GM21447 (cell line): ENCODE measurements around the gene RGS7.
"Not testable (repeated sequence)": the region's sequence is repeated elsewhere in the genome, so short reads cannot be mapped to it uniquely, and the experiment has no call there.

ENCODE experiments used
- ATAC-seq: cut with Tn5 transposase; IDR thresholded peaks from one replicate; pipeline ENCODE4 v1.9.1; 2021; ENCODE audit not compliant: unreplicated experiment

The RGS7 gene

DNA sequence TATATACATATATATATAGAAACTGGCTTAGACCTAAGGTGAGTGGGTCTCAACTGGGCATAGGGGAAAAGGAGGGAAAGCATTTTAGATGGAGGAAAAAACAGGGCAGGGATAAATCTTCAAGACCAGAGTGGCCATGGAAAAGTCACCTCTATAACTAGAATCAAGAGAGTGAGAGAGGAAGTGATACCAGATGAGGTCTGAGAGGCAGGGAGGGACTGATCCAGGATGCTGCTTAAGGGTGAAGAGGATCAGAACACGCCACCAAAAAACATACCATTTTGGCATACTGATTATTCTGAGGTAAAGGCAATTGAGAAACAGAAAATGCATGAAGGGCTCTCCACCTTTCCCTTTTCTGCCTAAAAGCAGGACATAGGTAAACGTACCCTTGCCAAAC lies 268.9 kb downstream of the RGS7 start:
- ATAC-seq, result not testable (repeated sequence)

DNA sequence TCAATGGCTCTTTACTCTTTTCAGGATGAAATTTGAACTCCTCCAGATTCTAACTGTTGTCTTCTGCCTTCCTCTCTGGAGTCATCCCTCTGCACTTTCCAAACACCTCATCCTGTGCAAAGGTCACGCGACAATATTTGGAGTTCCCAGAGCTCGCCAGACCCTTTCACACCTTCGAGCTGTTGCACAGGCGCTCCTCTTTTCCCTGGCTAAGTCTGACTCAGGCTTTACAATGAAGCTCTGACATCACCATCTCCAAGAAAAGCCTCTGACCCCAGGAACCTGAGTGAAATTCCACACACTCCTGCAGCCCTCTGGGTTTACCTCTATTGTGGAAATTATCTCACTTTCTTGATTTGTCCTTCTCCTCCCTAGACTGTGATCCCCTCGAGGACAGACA lies 270.3 kb downstream of the RGS7 start:
- no peak for ATAC-seq

DNA sequence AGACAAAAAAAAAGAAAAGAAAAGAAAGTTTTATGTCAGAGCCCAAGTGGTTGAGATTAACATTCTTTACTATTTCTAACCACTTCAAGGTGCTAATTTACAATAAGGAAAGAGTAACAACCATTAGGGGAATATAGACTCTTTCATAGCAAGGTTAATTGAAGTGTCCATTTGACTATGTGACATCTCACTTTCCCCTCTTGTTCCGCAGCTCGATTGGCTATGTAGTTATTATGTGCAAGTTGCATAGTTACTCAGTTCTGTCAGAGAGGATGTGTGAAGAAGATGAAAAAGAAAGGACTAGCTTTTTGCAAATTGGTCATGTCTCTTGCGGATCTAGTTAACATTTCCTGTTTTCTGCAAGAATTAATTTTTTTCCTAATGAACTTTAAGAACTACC lies 273.7 kb downstream of the RGS7 start:
- no peak for ATAC-seq

DNA sequence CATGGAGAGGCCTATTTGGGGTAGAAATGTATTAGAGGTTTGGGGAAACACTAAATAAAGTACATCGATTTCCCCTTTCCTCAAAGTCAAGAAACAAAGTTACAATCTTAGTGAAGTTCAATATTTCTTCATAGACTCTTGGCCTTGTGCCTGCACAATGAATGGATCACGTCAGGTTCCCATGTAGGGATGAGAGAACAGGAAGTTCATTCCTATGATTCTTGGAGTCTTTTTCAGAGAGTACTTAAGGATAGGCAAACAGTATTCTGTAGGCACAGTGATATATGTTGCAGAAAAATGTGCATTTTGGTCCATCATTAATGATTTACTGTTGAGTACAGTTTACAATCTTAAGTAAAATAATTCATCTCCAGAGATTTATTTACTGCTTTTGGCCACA lies 275.5 kb downstream of the RGS7 start:
- ATAC-seq, result no peak

DNA sequence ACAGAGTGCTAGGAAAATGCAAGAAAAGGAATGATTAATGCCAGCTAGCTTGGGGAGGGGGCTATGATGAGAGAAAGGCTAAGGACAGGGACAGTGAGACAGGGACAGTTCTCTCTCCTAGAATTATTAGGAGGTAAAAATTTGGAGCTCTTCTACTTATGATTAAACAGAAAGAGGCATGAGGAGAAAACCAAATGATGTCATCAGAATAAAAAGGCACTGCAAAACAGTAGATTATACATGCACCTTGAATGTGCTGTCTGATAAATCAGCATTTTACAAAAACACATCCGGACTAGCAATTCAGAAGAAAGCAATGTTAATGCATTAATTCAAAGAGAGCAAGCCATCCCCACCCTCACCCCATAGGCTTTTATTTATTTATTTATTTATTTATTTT lies 277.5 kb downstream of the RGS7 start:
- ATAC-seq, result no peak

DNA sequence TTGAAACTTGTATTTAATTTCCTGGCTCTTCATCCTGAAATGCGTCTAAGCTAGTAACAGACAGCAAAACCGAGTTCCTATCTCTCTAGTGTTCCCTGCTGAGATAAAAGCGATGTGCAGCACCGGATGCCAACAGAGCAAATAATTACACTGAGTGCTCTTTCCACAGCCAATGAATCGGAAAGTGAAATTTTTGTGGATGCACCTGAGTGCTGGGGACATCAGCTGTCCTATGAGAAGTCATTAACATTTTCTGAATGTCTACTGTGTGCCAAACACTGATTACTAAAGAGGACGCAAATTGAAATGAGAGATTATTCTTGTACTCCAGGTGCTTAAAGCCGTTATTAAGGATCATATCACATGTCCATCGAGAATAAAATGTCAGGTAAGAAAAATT lies 278.0 kb downstream of the RGS7 start:
- no peak for ATAC-seq

DNA sequence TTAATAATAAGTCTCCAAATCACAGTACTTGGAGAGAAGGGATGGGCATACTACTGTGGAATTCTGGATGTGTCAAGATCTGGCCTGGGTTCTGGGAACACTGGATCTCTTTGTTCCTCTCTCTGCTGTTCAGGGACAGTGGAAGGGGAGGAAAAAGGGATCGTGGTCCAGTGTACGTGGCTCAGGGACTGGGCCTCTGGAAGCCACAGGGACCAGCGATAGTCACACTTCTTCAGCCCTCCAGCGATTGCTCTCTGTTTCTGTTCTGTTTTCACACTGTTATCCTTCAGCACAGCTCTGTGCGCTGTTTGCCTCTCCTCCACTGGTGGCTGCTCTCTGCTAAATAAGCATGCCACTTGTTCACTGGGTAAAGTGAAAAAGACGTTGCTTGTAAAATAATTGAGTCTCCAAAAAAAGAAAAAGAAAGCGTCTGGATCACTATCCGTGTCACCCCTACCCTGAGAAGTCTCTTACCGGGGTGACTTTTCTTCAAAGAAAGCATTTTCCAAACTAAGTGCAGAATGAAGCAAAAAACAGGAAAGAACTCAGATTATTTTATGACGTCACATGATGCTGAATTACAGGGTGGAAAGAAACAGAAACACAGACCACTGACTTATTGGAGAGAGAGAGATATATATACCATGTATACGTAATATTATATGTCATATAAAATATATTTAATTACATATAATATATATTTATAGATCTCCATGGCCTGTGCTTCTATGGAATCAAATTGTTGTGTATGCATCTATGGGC lies 279.4 kb downstream of the RGS7 start:
- ATAC-seq, result no peak

DNA sequence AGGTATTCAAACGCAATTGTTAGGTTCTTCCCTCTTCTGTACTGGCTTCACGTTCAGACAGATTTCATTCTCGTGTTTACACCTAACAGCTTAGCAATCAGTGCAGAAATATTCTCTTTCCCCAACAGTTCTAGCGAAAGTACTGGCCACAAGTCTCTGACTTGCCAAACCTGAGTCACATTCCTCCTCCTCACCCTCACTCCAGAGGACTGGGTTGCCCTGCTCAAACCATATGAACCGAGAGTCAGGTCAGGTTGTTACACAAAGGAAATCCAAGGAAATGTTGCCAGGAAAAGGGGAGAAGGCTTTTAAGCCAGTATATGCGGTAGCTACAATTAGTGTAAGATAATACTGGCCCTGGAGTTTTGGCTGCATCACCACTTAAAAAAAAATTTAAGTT lies 282.5 kb downstream of the RGS7 start:
- ATAC-seq, result no peak

DNA sequence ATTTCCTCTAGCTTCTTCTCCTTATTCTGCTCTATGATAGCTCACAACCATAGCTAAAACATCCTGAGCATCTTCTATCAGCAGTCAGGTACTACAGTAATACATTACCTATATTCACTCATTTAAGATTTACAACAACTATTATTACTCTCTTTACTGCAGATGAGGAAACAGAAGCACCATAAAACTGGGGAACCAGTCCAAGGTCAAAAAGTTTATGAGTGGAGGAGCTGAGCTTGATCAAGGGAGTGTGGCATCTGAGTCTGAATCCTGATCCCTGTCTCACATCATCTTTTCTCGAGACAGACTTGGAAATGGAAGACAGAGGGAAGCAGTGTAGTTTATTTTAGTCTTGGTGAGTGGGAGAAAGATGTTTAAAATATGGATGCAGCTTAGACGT lies 288.6 kb downstream of the RGS7 start:
- ATAC-seq, result no peak

DNA sequence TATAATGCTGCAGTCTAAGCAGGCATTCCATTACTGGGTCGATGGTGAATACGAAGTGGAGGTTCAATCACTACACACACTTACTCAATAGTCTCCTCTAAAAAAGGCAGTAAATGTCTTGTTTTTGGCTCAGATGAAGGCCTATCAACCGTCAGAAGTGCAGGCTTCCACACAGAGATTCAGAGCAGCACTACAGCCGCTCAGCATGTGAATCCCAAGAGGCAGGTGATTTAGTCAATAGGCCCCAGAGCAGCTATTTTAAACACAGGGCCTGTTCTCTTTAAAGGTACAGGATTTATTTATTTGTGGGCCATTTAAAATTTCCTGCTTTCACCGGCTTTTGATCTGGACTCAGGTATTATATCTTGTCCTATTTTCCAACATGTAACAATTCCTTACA lies 293.7 kb downstream of the RGS7 start:
- ATAC-seq, result no peak

DNA sequence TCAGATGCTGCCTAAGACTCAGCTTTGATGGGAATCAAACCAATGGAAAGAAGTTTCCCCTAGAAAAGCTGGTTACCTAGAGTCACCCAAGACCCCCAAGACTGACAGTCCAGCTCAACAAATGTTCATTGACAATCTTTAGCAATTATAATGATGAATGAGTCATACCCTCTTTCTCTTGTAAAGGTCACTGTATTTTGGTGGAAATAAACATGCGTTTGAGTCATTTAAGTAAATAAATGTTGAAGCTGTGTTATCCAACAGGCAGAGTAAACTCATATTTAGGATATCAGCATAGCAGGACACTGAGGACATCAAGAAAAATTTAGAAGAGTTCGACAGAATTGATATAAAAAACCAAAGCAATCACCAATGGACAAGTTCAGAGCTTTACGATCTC lies 295.9 kb downstream of the RGS7 start:
- ATAC-seq, result no peak

DNA sequence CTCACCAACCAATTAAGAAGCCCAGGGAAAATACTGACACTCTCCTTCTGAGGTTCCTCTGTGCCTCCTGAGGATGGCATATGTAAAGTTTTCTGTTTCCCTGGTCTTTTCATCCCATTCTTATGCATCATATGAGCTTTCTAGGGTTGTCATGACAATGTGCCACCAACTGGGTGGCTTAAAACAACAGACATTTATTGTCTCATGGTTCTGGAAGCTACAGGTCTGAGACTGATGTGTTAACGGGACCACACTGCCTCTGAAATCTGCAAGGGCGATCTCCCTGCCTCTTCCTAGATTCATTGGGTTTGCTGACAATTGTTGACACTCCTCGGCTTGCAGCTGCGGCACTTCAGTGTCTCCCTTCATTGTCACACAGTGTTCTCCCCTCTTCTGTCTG lies 308.4 kb downstream of the RGS7 start:
- ATAC-seq, result no peak

DNA sequence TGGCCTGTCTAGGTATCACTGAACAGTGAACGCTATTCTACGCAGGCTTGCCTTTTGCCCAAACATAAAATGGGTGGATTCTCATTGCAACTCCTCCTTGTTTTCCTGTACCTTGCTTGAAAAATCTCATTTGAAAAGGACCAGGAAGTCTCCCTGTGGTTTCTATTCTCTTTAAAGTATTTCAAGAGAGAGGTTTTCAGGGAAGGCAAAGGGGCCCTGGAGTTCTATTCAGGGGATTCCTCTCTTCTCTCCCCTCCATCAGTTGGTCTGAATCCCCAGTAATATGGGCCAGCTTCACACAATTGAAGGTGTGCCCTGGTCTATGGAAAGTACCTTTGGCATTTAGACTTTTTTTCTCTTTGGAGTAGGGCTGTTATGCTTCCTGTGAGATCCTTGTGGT lies 311.3 kb downstream of the RGS7 start:
- ATAC-seq, result no peak

DNA sequence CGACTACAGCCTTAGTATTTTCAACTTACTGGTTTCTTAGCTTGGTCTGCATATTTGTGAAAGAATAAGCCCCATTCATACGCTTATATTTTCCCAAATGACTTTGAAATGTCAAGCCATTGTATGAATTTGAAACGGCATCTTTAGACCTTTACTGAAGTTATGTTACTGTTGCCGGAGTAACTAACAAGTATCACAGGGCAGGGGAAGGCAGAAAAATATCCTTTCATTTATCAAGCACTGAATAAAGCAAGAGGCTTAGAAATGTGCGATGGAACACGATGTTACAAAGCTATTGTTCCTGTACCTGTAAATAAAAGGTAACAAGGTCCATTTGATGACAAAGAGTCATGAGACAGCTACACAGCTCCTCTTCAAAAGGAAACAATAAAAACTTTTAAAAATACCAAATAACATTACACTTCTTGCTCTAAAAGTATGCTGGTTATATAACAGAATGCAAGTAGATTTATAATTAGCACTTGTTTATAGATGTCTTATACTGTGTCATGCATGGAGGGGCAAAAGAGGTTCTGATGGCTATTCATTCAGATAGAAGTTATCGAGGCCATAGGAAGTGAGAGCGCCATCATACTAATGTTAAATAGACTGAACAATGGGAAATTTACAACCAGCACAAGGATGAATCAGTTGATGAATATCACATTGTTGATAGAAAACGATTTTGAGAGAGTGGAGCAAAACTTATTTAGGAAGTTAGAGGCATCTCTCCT lies 322.6 kb downstream of the RGS7 start:
- no peak for ATAC-seq

DNA sequence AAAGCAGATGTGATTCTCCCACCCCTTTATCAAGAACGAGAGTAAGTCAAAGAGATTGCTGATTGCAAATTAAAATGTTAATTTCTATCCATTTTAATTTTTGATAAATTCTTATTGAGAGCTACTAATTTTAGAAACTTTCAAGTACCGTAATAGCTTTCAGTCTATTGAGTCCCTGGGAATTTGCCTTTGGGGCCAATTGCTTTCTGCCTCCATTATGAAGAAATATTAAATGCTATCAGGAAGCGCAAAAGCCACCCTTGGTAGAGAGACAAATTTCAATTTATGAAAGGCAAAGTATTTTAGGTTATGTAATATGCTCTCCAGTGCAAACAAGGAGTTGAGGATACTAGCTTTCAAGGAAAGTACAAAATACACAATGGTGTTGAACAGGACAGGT lies 332.2 kb downstream of the RGS7 start:
- ATAC-seq, result no peak

DNA sequence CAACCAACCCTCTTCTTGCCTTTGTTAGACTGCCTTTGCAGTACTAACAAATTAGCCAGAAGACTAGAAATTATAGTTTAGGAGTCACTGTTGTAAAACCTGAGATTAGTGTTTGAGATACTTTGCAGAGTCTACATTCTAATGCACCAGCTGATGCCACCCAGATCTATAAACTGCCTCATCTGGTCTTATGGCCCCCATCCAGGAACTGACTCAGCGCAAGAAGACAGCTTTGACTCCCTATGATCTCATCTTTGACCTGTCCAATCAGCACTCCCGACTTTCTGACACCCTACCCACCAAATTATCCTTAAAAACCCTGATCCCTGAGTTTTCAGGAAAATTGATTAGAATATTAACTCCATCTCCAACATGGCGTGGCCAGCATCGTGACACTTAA lies 334.6 kb downstream of the RGS7 start:
- no peak for ATAC-seq

DNA sequence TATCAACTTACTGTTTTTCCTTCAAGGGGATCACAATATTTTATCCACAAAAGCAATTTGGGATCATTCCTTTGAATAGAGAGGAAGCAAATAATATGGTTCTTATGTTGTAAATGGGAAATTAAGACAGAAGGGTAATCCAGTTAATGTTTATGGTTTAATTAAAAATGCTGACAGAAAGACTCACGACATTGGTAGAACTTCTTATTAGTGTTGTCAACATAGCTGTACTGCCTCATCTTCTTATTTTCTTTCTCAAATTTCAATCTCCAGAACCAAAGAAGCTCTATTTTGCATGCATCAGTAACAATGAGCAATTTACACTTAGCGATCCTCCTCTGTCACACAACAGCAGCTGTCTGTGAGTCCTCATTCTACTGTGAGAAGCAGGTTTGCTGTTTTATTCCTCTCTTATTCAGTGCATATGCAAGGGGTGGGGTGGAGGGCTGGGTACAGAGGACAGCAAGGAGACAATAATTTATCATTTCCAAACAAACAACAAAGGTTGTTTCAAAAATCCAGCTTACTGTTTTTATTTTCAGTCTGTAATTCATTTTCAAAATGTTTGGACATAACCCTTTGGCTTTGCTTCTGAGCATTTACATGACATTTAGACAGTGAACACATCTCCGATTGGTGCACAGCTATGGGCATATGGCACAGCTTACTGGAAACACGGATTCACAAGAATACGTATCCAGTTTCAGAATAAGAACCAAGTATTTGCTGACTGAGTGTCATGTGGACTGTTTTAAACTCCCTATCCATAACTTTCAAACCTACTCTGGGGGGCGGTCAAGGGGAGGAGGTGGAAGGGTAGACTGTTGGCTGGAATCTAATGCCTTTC lies 335.9 kb downstream of the RGS7 start:
- no peak for ATAC-seq

DNA sequence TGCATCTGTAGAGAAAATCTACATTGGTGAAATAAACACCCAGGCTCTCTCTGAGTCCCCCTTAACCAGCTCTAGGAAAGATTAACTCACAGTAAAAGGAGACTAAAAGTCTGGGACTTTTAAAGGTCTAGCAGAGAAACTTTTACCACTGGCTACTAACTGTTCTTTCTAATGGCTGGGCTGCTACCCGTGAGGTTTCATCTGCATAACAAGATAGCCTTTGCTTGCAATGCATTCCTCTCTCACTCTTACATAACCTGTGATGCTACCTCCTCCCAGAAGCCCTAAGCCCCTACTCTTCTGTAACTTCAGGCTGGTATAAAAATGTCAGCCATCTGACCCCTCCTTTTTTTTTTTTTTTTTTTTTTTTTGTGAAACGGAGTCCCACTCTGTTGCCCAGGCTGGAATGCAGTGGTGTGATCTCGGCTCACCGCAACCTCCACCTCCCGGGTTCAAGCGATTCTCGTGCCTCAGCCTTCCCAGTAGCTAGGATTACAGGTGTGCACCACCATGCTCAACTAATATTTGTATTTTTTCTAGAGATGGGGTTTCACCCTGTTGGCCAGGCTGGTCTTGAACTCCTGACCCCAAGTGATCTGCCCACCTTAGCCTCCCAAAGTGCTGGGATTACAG lies 344.2 kb downstream of the RGS7 start:
- no peak for ATAC-seq

DNA sequence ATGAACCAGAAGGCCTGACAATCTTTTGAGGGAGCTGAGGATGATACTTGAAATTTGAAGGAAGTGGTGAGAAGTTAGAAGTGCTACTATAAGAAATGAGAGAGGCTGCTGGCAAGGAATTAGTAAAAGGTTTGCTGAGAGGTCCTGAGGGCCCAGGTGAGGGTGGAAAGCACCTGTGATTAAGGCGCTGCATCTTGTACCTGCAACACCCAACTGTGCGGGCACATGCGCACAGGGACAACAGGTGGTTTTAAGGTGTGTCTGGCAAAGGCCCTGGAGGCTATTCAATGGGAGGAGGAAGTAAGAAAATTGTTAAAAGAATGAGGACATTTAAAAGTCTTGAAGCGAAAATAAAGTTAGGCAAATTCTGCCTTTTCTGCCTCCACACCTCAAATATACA lies 349.3 kb downstream of the RGS7 start:
- no peak for ATAC-seq

DNA sequence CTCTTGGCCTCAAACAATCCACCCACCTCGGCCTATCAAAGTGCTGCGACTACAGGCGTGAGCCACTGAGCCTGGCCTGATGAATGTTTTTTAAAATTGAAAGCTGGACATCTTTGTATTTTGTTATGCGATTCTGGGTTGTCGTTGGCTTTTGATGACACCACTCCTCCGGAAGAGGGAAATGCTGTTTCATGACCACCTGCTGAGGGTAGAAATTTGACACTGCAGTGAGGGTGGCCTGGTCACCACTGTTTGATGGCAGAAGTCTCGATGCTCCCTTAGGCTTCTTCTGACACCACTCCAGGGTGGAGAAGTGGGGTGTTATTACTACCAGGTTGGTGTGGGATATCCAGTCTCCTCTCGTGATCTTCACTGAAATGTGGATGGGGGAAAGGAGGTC lies 357.2 kb downstream of the RGS7 start:
- no peak for ATAC-seq

DNA sequence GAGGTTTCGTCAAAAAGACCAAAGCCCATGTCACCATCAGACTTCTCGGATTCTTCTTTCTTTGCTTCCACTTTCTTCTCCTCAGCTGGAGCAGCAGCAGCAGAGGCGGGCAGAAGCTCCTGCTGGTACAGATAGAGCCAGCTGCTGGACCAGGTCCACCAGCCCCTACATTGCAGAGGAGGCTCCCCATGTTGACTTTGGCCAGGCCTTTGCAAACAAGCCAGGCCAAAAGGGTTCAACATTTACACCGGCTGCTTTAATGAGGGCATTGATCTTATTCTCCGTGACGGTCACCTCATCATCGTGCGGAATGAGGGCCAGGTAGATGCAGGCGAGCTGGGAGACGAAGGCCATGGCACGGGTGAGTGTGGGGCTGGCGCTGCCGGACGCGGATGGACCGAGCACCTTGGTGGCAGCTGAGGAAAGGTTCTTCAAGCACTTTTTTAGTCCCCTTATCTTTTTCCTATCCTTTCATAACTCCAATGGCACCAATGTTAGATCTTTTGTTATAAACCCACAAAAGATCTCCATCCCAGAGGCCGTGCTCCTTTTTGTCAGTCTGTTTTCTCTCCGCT lies 358.5 kb downstream of the RGS7 start:
- ATAC-seq, result no peak
